SK-N-MC (cell line): Measurements from ENCODE around the gene SLC35F5.

ENCODE experiments used
- DNase-seq: peaks from one replicate; pipeline ENCODE4 v3.0.0-alpha.2; 2011; ENCODE audit warnings: low read depth, low spot score
- H3K27ac ChIP-seq: fragments of 200-600 bp; sonication (generic); 2 replicates; pipeline ENCODE4 v1.5.1; 2016; ENCODE audit warnings: mixed run types
- H3K36me3 ChIP-seq: fragments of 200-600 bp; sonication (generic); 2 replicates; pipeline ENCODE4 v1.6.1; 2017; ENCODE audit warnings: antibody characterized with exemption, low read length, mixed read lengths; ENCODE audit not compliant: insufficient read depth
- H3K4me3 ChIP-seq: fragments of 200-600 bp; sonication (generic); 2 replicates; pipeline ENCODE4 v1.5.1; 2016
- H3K9ac ChIP-seq: fragments of 200-600 bp; sonication (generic); 2 replicates; pipeline ENCODE4 v1.8.0; 2017; ENCODE audit warnings: mixed run types, mixed read lengths; ENCODE audit not compliant: insufficient read length
- H3K9me3 ChIP-seq: fragments of 200-600 bp; sonication (generic); 2 replicates; pipeline ENCODE4 v1.6.1; 2017; ENCODE audit warnings: low read depth, mild to moderate bottlenecking, antibody characterized with exemption, low read length, moderate library complexity, mixed read lengths
- EZH2 ChIP-seq: fragments of 200-600 bp; sonication (generic); IDR thresholded peaks from one replicate; pipeline ENCODE4 v1.6.1; 2017; ENCODE audit warnings: antibody characterized with exemption
- FOXP2 ChIP-seq: optimal IDR thresholded peaks from 2 replicates; pipeline ENCODE3; 2011; ENCODE audit warnings: mild to moderate bottlenecking, moderate library complexity; ENCODE audit not compliant: insufficient read depth; ENCODE audit errors: extremely low read length, control extremely low read depth
- POLR2AphosphoS5 ChIP-seq: IDR thresholded peaks from 2 replicates; pipeline ENCODE4 v1.6.1; 2012; ENCODE audit warnings: mild to moderate bottlenecking, low read depth, low read length, borderline replicate concordance

SLC35F5 gene

GRCh38 chr2:113739849-113740248 lies 16.6 kb downstream of the SLC35F5 start:
- Histone ChIP-seq H3K9me3 (no peaks in the 10 kb centered on the region; the same call in 1 of the 2 replicates), H3K27ac (no peak overlapping the region), H3K9ac (no peak overlapping the region), H3K36me3 (peaks cover 25% of the 10 kb centered on the region), H3K4me3 (no peak overlapping the region)
- DNase-seq: no peak
- TF ChIP-seq POLR2AphosphoS5: no peak
- no peak for TF ChIP-seq EZH2
- no peak for TF ChIP-seq FOXP2

- 0 out of 2 replicates have a peak, but pooled peaks cover 4% of the 10 kb centered on the region for H3K36me3 ChIP-seq
- TF ChIP-seq FOXP2: no peak
- no peak for TF ChIP-seq EZH2
- TF ChIP-seq POLR2AphosphoS5: no peak
- no peak overlapping the region for H3K27ac ChIP-seq
Observed at GRCh38 chr2:113734185-113734584, 22.3 kb downstream of the SLC35F5 start.

GRCh38 chr2:113724010-113724409 lies 32.4 kb downstream of the SLC35F5 start:
- no peak overlapping the region for H3K27ac ChIP-seq
- H3K9ac ChIP-seq: no peak overlapping the region
- H3K36me3 ChIP-seq: 0 out of 2 replicates have a peak, but pooled peaks cover 3% of the 10 kb centered on the region
- no peaks in the 10 kb centered on the region for H3K9me3 ChIP-seq
- no peak for DNase-seq
- no peak overlapping the region for H3K4me3 ChIP-seq
- TF ChIP-seq POLR2AphosphoS5 (no peak), FOXP2 (no peak), EZH2 (no peak)

More at GRCh38 chr2:113734185-113734584, 22.3 kb downstream of the SLC35F5 start:
- H3K9me3 ChIP-seq: no peaks in the 10 kb centered on the region
- no peak overlapping the region for H3K9ac ChIP-seq
- H3K4me3 ChIP-seq: no peak overlapping the region
- no peak for DNase-seq

- Histone ChIP-seq H3K9me3 (no peaks in the 10 kb centered on the region), H3K9ac (no peak overlapping the region), H3K4me3 (no peak overlapping the region), H3K27ac (no peak overlapping the region), H3K36me3 (no peaks in the 10 kb centered on the region)
- DNase-seq: no peak
- TF ChIP-seq EZH2 (no peak), POLR2AphosphoS5 (no peak), FOXP2 (no peak)
Observed at GRCh38 chr2:113723411-113723810, 33.0 kb downstream of the SLC35F5 start.

GRCh38 chr2:113720167-113720566 lies 36.3 kb downstream of the SLC35F5 start:
- H3K9me3 ChIP-seq: no peaks in the 10 kb centered on the region
- no peak overlapping the region for H3K27ac ChIP-seq
- H3K36me3 ChIP-seq: no peaks in the 10 kb centered on the region
- no peak overlapping the region for H3K9ac ChIP-seq
- no peak for DNase-seq
- H3K4me3 ChIP-seq: no peak overlapping the region
- TF ChIP-seq EZH2: no peak
- TF ChIP-seq FOXP2: no peak
- TF ChIP-seq POLR2AphosphoS5: no peak

- DNase-seq: no peak
- Histone ChIP-seq H3K9me3 (no peaks in the 10 kb centered on the region), H3K36me3 (no peaks in the 10 kb centered on the region), H3K27ac (no peak overlapping the region), H3K4me3 (no peak overlapping the region), H3K9ac (no peak overlapping the region)
- TF ChIP-seq EZH2 (no peak), FOXP2 (no peak), POLR2AphosphoS5 (no peak)
Observed at GRCh38 chr2:113716291-113716690, 40.2 kb downstream of the SLC35F5 start.

- H3K9me3 ChIP-seq: no peaks in the 10 kb centered on the region
- H3K4me3 ChIP-seq: no peak overlapping the region
- H3K36me3 ChIP-seq: no peaks in the 10 kb centered on the region
- H3K9ac ChIP-seq: no peak overlapping the region
- no peak overlapping the region for H3K27ac ChIP-seq
- TF ChIP-seq EZH2: no peak
- TF ChIP-seq POLR2AphosphoS5: no peak
- no peak for TF ChIP-seq FOXP2
- no peak for DNase-seq
Observed at GRCh38 chr2:113712941-113713340, 43.5 kb downstream of the SLC35F5 start.

- no peak overlapping the region for H3K27ac ChIP-seq
- no peak overlapping the region for H3K4me3 ChIP-seq
- no peaks in the 10 kb centered on the region for H3K9me3 ChIP-seq
- TF ChIP-seq FOXP2 (no peak), POLR2AphosphoS5 (no peak), EZH2 (no peak)
- no peak overlapping the region for H3K9ac ChIP-seq
- H3K36me3 ChIP-seq: no peaks in the 10 kb centered on the region
- no peak for DNase-seq
Observed at GRCh38 chr2:113711851-113712250, 44.6 kb downstream of the SLC35F5 start.

- no peak for DNase-seq
- H3K36me3 ChIP-seq: no peaks in the 10 kb centered on the region
- H3K9ac ChIP-seq: no peak overlapping the region
- no peak overlapping the region for H3K4me3 ChIP-seq
- H3K27ac ChIP-seq: no peak overlapping the region
- no peaks in the 10 kb centered on the region for H3K9me3 ChIP-seq
- TF ChIP-seq POLR2AphosphoS5 (no peak), EZH2 (no peak), FOXP2 (no peak)
Observed at GRCh38 chr2:113709022-113709421, 47.4 kb downstream of the SLC35F5 start.
